ENCODE data around the gene PNKD. TPM values are rescaled to one million over a fixed set of nuclear protein-coding genes. Genes with fewer than 3 reads are reported as not detected.

PNKD gene
- total RNA-seq, 1 donor from 2014 or later, result 28.9 TPM

DNA sequence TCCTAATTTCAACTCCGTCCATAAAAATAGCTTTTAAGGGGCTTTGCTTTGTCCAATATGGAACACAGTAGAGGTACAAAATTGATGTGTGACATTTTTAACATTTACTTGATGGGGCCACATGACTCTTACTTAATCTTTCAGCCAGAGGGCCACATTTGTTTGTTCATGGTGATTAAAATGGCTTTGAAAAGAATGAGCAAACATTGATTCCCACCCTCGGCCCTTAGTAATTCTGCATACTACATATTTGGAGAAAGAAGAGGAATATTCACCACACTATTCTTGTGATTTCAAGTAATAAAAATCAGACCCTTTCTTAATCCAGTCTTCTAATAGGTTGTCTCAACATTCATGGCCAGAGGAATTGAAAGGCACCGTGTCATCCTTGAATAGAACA lies 35.8 kb upstream of the PNKD start:
- Mint-ChIP-seq H3K27ac (ENCODE audit: unreplicated experiment) (no peak overlapping the region), H3K36me3 (ENCODE audit: low read depth) (peaks cover 45% of the 10 kb centered on the region)
- TF ChIP-seq, protein P1, sequence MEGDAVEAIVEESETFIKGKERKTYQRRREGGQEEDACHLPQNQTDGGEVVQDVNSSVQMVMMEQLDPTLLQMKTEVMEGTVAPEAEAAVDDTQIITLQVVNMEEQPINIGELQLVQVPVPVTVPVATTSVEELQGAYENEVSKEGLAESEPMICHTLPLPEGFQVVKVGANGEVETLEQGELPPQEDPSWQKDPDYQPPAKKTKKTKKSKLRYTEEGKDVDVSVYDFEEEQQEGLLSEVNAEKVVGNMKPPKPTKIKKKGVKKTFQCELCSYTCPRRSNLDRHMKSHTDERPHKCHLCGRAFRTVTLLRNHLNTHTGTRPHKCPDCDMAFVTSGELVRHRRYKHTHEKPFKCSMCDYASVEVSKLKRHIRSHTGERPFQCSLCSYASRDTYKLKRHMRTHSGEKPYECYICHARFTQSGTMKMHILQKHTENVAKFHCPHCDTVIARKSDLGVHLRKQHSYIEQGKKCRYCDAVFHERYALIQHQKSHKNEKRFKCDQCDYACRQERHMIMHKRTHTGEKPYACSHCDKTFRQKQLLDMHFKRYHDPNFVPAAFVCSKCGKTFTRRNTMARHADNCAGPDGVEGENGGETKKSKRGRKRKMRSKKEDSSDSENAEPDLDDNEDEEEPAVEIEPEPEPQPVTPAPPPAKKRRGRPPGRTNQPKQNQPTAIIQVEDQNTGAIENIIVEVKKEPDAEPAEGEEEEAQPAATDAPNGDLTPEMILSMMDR (IDR thresholded peaks at IDR 0.05), result no peak

DNA sequence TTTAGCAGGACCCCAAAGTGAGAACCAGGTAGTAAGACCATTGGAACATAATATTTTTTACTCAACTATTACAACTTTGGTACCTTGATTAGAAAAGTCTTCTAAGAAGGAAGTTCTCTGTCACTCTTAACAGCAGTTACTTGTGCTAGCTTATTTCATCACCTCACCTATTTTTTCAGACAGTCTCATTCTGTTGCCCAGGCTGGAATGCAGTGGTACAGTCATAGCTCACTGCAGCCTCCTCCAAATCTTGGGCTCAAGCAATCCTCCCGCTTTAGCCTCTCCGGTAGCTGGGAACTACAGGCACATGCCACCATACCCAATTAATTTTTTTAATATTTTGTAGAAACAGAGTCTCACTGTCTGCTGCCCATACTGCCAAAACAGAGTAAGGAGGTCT lies 35.3 kb upstream of the PNKD start:
- H3K36me3 Mint-ChIP-seq (ENCODE audit: low read depth), result peaks cover 45% of the 10 kb centered on the region
- TF ChIP-seq, protein P1 (IDR thresholded peaks at IDR 0.05), result no peak
- no peaks in the 10 kb centered on the region for H3K9me3 Mint-ChIP-seq (ENCODE audit: low read depth)
- no peak for DNase-seq (ENCODE audit: low spot score)
- no peak overlapping the region for H3K27ac Mint-ChIP-seq (ENCODE audit: unreplicated experiment)
- H3K27me3 Mint-ChIP-seq (ENCODE audit: low read depth), result no peaks in the 10 kb centered on the region
- H3K4me3 Mint-ChIP-seq (ENCODE audit: unreplicated experiment), result no peak overlapping the region
- H3K4me1 Mint-ChIP-seq (ENCODE audit: low read depth), result peaks cover 14% of the 10 kb centered on the region

More for the DNA sequence above, 35.8 kb upstream of the PNKD start:
- DNase-seq (ENCODE audit: low spot score), result no peak
- H3K4me3 Mint-ChIP-seq (ENCODE audit: unreplicated experiment), result no peak overlapping the region
- H3K27me3 Mint-ChIP-seq (ENCODE audit: low read depth), result no peaks in the 10 kb centered on the region
- H3K4me1 Mint-ChIP-seq (ENCODE audit: low read depth), result peaks cover 19% of the 10 kb centered on the region
- H3K9me3 Mint-ChIP-seq (ENCODE audit: low read depth), result no peaks in the 10 kb centered on the region

DNA sequence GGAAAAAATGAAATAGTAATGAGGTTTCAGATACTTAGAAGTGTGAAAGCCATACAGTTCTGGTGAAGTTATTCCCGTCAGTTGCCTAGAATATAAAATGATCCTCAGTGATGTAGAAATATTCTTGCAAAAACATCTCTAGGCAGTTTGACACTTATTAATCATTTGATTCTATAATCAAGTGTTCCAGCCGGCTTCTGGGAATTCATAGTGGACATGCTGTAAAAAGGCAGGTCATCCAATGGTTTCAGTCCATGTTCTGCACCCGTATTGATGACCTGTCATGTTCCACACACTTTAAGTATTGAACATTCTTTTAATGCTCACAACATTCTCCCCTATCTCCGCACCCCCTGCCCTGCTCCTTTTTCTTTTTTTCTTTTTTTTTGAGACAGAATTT lies 33.5 kb upstream of the PNKD start:
- no peak overlapping the region for H3K27ac Mint-ChIP-seq (ENCODE audit: unreplicated experiment)
- no peaks in the 10 kb centered on the region for H3K4me1 Mint-ChIP-seq (ENCODE audit: low read depth)
- TF ChIP-seq, protein P1 (IDR thresholded peaks at IDR 0.05), result no peak
- H3K36me3 Mint-ChIP-seq (ENCODE audit: low read depth), result peaks cover 43% of the 10 kb centered on the region
- DNase-seq (ENCODE audit: low spot score), result no peak
- no peaks in the 10 kb centered on the region for H3K9me3 Mint-ChIP-seq (ENCODE audit: low read depth)
- H3K4me3 Mint-ChIP-seq (ENCODE audit: unreplicated experiment), result no peak overlapping the region
- H3K27me3 Mint-ChIP-seq (ENCODE audit: low read depth), result no peaks in the 10 kb centered on the region

DNA sequence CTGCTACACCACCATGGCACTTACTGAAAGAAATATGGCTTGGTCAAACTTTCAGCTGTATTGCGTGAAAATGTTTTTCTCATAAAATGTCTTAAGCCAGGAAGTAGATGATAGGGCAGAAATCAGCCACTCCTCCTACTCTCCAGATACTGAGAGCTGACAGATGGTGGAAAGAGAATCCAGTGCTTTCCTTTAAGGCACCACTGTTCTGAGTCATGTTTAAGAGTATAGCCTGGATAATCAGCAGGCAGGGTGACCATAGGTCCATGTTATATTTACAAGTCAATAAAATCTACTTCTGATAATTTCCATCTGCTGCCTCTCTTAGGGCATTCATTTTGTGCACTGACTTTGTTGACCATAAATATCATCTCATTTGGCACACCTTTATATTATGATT lies 31.4 kb upstream of the PNKD start:
- no peak overlapping the region for H3K27ac Mint-ChIP-seq (ENCODE audit: unreplicated experiment)
- H3K4me3 Mint-ChIP-seq (ENCODE audit: unreplicated experiment), result no peak overlapping the region
- H3K4me1 Mint-ChIP-seq (ENCODE audit: low read depth), result peaks cover 3% of the 10 kb centered on the region
- peaks cover 44% of the 10 kb centered on the region for H3K36me3 Mint-ChIP-seq (ENCODE audit: low read depth)
- no peaks in the 10 kb centered on the region for H3K27me3 Mint-ChIP-seq (ENCODE audit: low read depth)
- TF ChIP-seq, protein P1 (IDR thresholded peaks at IDR 0.05), result no peak
- no peak for DNase-seq (ENCODE audit: low spot score)
- H3K9me3 Mint-ChIP-seq (ENCODE audit: low read depth), result no peaks in the 10 kb centered on the region

DNA sequence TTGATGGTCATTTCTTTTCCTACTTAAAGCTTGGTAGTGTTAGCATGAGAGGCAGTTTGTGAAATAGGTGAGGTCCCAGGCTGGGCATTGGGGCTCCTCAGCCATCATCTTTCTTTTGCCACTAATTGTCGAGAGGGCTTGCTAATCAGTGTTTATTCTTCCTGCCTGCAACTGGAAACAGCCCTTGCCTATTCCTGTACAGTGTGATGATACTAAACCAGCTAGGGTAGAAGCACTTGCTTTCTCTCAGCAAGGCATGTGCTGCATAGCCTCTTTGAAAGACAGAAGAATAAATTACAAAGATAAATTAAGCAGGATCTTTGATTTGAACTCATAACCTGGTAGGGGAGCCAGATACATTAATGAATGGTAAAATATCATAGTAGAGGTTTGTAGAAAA lies 26.1 kb upstream of the PNKD start:
- Mint-ChIP-seq H3K36me3 (ENCODE audit: low read depth) (peaks cover 47% of the 10 kb centered on the region), H3K4me3 (ENCODE audit: unreplicated experiment) (no peak overlapping the region)

More for the DNA sequence above, 26.1 kb upstream of the PNKD start:
- H3K27me3 Mint-ChIP-seq (ENCODE audit: low read depth), result no peaks in the 10 kb centered on the region
- no peak overlapping the region for H3K27ac Mint-ChIP-seq (ENCODE audit: unreplicated experiment)
- no peak for DNase-seq (ENCODE audit: low spot score)
- TF ChIP-seq, protein P1 (IDR thresholded peaks at IDR 0.05), result no peak
- no peaks in the 10 kb centered on the region for H3K9me3 Mint-ChIP-seq (ENCODE audit: low read depth)
- peaks cover 13% of the 10 kb centered on the region for H3K4me1 Mint-ChIP-seq (ENCODE audit: low read depth)
